Epithelial cell of proximal tubule (primary cell): ENCODE results near the gene NMD3. TPM values are rescaled to one million over a fixed set of nuclear protein-coding genes. Genes with fewer than 3 reads are reported as not detected.

Experiments used
- DNase-seq: peaks from one replicate; pipeline ENCODE4 v3.0.0-alpha.2; 2011; ENCODE audit warnings: low read depth
- H3K4me3 ChIP-seq: 2 replicates; pipeline ENCODE4 v1.5.1; 2011; ENCODE audit warnings: low read depth, mild to moderate bottlenecking, low read length
- CTCF ChIP-seq: conservative IDR thresholded peaks from 2 replicates; pipeline ENCODE4 v1.5.1; 2012; ENCODE audit warnings: low read depth, mild to moderate bottlenecking, low read length
- total RNA-seq: library from RNA; depleted of rRNA; stranded (reverse); fragments of >200 nt; gene quantifications from 2 replicates; pipeline ENCODE4 v1.2.3, GENCODE V29; 2015

NMD3 gene
- total RNA-seq, 1 donor from 2014 or later = 40.2 TPM

GRCh38 chr3:161250116-161250515 is 29.0 kb downstream of the NMD3 start:
- H3K4me3 ChIP-seq = no peak overlapping the region
- DNase-seq = no peak
- TF ChIP-seq CTCF = no peak

GRCh38 chr3:161251716-161252115 is 30.6 kb downstream of the NMD3 start:
- no peak overlapping the region for H3K4me3 ChIP-seq
- no peak for DNase-seq
- TF ChIP-seq CTCF = no peak

DNA sequence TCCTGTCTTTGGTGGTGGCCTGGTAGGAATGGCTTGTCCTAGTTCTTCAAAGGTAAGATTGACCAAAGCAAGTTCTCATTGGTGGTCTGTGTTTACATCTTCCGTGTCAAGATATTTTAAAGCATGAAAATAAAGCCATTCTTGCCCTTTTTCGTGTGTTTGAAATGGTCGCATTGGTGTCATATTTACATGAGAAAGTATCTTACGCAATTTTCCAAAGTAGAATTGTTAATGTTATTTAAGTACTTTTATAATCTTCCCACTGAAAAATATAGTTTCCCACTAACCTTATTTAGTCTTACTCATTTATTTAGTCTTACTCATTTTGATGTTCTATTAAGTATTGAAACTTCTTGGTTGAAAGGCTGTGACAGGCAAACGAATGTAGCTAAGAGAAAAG is 31.0 kb downstream of the NMD3 start:
- H3K4me3 ChIP-seq = no peak overlapping the region
- DNase-seq = no peak
- TF ChIP-seq CTCF = no peak

DNA sequence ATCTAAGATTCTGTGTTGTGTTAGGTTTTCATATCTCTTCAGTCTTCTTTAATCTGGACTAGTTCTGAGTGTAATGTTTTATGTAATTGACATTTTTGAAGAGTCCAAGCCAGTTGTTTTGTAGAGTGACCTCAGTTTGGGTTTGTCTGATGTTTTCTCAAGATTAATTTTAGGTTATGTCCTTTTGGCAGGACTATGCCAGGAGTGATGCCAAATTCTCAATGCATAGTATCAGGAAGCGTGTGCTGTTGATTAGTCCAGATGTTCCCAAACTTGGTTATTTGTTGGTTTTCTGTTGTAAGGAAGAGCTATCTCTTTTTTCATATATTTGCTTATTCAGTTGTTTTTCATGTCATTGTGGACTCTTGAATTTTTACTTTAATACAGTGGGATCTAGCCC is 32.6 kb downstream of the NMD3 start:
- no peak for TF ChIP-seq CTCF
- H3K4me3 ChIP-seq = no peak overlapping the region
- no peak for DNase-seq

GRCh38 chr3:161254861-161255260 is 33.8 kb downstream of the NMD3 start:
- no peak overlapping the region for H3K4me3 ChIP-seq
- DNase-seq = no peak
- no peak for TF ChIP-seq CTCF

DNA sequence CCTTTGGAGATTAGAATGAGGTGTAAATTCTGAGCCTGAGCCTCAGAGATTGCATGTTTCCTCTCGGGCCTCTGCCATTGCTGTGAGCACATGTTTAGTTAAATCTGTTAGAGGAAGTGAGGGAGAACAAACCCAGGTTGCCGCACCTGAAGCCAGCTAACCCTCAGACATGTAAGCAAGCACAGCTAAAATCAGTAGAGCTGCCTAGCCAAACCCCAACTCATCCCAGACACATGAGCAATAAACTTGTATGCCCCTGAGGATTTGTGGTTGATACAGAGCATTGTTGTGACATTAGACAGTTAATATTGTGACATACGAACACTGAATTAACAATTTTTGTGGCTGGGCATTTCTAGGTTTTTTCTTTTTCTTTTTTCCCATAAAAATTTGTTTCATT is 41.9 kb downstream of the NMD3 start:
- no peak for DNase-seq
- TF ChIP-seq CTCF = no peak
- H3K4me3 ChIP-seq = no peak overlapping the region

DNA sequence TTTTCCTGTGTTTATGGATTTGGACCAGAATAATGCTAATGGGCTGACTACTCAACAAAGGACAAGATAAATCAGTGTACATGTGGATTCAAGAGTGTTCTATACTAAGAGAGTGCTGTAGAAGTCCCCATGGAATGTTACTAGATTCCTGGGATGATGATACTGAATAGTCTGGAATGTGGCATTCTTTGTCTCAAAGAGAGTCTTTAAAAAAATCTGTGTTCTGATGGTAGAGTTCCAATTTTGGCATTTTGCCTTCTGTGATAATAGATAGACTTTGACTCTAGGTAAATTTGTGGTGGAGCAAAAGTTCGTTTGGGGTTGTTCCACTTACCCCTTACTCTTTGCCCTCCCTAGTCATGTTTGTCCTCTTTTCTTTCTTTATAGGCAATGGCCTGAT is 43.7 kb downstream of the NMD3 start:
- no peak overlapping the region for H3K4me3 ChIP-seq
- DNase-seq = no peak
- TF ChIP-seq CTCF = no peak
